GM12878 (cell line): Measurements from ENCODE around the gene TRAP1. TPM values are rescaled to one million over a fixed set of nuclear protein-coding genes. Genes with fewer than 3 reads are reported as not detected.

Experiments used
- ATAC-seq: fragments of 200-7000 bp; cut with Tn5 transposase; 3 replicates; pipeline ENCODE4 v1.9.1; 2020; ENCODE audit warnings: mild to moderate bottlenecking, moderate library complexity
- BruUV-seq: library from RNA; stranded (reverse); fragments of 400-500 nt; replicated peaks from 2 replicates; lab custom pipeline; 2021; lab: Mats Ljungman, UMichigan
- CTCF ChIA-PET: fragments of 300-600 bp; sonication (Branson Sonifier 250); formaldehyde crosslinking; extraction: SDS; loops from one replicate; lab custom pipeline; 2021; ENCODE audit warnings: inconsistent platforms; lab: Yijun Ruan, JAX
- POLR2A ChIA-PET: fragments of 350-600 bp; formaldehyde crosslinking; extraction: SDS; loops from one replicate; lab custom pipeline; 2021; ENCODE audit warnings: inconsistent platforms; lab: Charles Lee
- RAD21 ChIA-PET: fragments of 300-600 bp; sonication (Branson Sonifier 250); formaldehyde crosslinking; loops from one replicate; lab custom pipeline; 2023; ENCODE audit warnings: antibody characterized with exemption; ENCODE audit not compliant: unreplicated experiment; lab: Charles Lee
- SMC1A ChIA-PET: fragments of 300-600 bp; sonication (Branson Sonifier 250); formaldehyde crosslinking; loops from one replicate; lab custom pipeline; 2023; ENCODE audit not compliant: unreplicated experiment, uncharacterized antibody; lab: Charles Lee
- DNase-seq: peaks from one replicate; pipeline ENCODE4 v3.0.0-alpha.2; 2011; ENCODE audit warnings: low read depth, low spot score
- FAIRE-seq: peaks from 3 replicates; lab custom pipeline; 2011; peaks lifted over from hg19 to GRCh38; lab: Jason Lieb, UNC
- H2AFZ ChIP-seq: 2 replicates; pipeline ENCODE4 v1.6.0; 2011; ENCODE audit warnings: low read depth, low read length, control low read depth; ENCODE audit not compliant: control insufficient read depth
- H3K27ac ChIP-seq: 2 replicates; pipeline ENCODE4 v1.5.1; 2011; ENCODE audit warnings: control low read depth; ENCODE audit not compliant: control insufficient read depth, insufficient read depth
- H3K27me3 ChIP-seq, 2 experiments: replicated peaks in 1 of 2; 2 replicates each; pipeline versions ENCODE4 v1.6.0 to v1.6.1; 2011; ENCODE audit warnings: low read length in 1 of 2; ENCODE audit not compliant: control insufficient read depth in 2 of 2, insufficient read depth in 2 of 2
- H3K36me3 ChIP-seq, 2 experiments: 2 replicates each; pipeline ENCODE4 v1.5.1; 2011; ENCODE audit warnings: low read length in 1 of 2; ENCODE audit not compliant: control insufficient read depth in 2 of 2, insufficient read depth in 2 of 2
- H3K4me1 ChIP-seq: 2 replicates; pipeline ENCODE4 v1.6.1; 2011; ENCODE audit warnings: mild to moderate bottlenecking, low read length, moderate library complexity, mixed read lengths; ENCODE audit not compliant: control insufficient read depth, insufficient read depth
- H3K4me2 ChIP-seq: 2 replicates; pipeline ENCODE4 v1.6.0; 2011; ENCODE audit warnings: control low read depth; ENCODE audit not compliant: control insufficient read depth, insufficient read depth
- H3K4me3 ChIP-seq: fragments of 200-600 bp; sonication (generic); 2 replicates; pipeline ENCODE4 v1.5.1; 2016
- H3K79me2 ChIP-seq: 2 replicates; pipeline ENCODE4 v1.6.0; 2011; ENCODE audit warnings: low read length; ENCODE audit not compliant: control insufficient read depth, insufficient read depth
- H3K9ac ChIP-seq: 2 replicates; pipeline ENCODE4 v1.8.0; 2011; ENCODE audit warnings: low read length, control low read depth, mixed read lengths; ENCODE audit not compliant: control insufficient read depth, insufficient read depth
- H3K9me3 ChIP-seq: replicated peaks from 3 replicates; pipeline ENCODE4 v1.5.1; 2011; ENCODE audit warnings: mild to moderate bottlenecking, low read length; ENCODE audit not compliant: control insufficient read depth, insufficient read depth
- H4K20me1 ChIP-seq: 2 replicates; pipeline ENCODE4 v1.6.0; 2011; ENCODE audit not compliant: control insufficient read depth, insufficient read depth
- NFIC ChIP-seq: IDR thresholded peaks from 2 replicates; pipeline ENCODE4 v1.6.1; 2012; ENCODE audit warnings: low read depth, mild to moderate bottlenecking, inconsistent platforms, low read length, moderate library complexity
- RUNX3 ChIP-seq: IDR thresholded peaks from 2 replicates; pipeline ENCODE4 v1.6.1; 2012; ENCODE audit warnings: low read length, inconsistent platforms
- SREBF1 ChIP-seq: IDR thresholded peaks from 2 replicates; pipeline ENCODE4 v1.6.1; 2012; ENCODE audit warnings: mild to moderate bottlenecking, low read length
- WGBS: methylation state at CpG from one replicate; pipeline ENCODE4 v1.1.6; 2016; ENCODE audit warnings: low lambda C conversion rate; ENCODE audit not compliant: insufficient replicate concordance, insufficient coverage; ENCODE audit errors: missing lambda C conversion rate; 5-methylcytosine and 5-hydroxymethylcytosine counted together
- in situ Hi-C: fragments of 300-500 bp; cut with MboI; formaldehyde crosslinking; loops from 9 replicates; pipeline ENCODE4 v1.14.3; 2018; ENCODE audit warnings: mixed read lengths
- intact Hi-C: fragments of 100-400 bp; cut with micrococcal nuclease; formaldehyde crosslinking; loops from one replicate; pipeline ENCODE4 v1.14.2; 2022; ENCODE audit not compliant: unreplicated experiment
- polyA plus RNA-seq, 11 experiments: library from polyadenylated mRNA; depleted of rRNA in 4 of 11; unstranded in 6 of 11; stranded (reverse) in 5 of 11; fragments of >200 nt; fragmentation: Nextera tagmentation in 4 of 11; fragmentation: Illumina TruSeq in 1 of 11; extraction: Ambion mirVana in 4 of 11; extraction: Trizol in 1 of 11; gene quantifications; 1 replicate in 1 of 11; 2 replicates in 10 of 11; pipeline versions ENCODE4 v1.2.1 to v1.2.3, GENCODE V29; 2011 to 2016; ENCODE audit warnings: inconsistent platforms in 2 of 11, missing spikeins in 2 of 11, low read depth in 1 of 11
- total RNA-seq, 4 experiments: library from RNA; depleted of rRNA in 3 of 4; stranded (reverse); fragments of >200 nt in 3 of 4; fragmentation: Illumina TruSeq in 1 of 4; extraction: Trizol in 1 of 4; gene quantifications; 2 replicates each; pipeline versions ENCODE4 v1.2.1 to v1.2.3, GENCODE V29; 2013 to 2021

TRAP1 gene
- total and polyA plus RNA-seq, 10 of the 15 experiments (the other 5 are each of a cell fraction or from before 2014, with no cell fraction given) = 16.3 to 442 (median 241) TPM

- intact Hi-C loops = no loop called here
- ChIA-PET POLR2A (no interaction called here), SMC1A (no interaction called here), RAD21 (no interaction called here), CTCF (no interaction called here)
- ATAC-seq (no peak), DNase-seq (no peak), FAIRE-seq (no peak)
- H2AFZ ChIP-seq = no peak overlapping the region
- H3K4me1 ChIP-seq = peaks cover 9% of the 10 kb centered on the region
- no peak overlapping the region for H3K9ac ChIP-seq
- H3K9me3 ChIP-seq = no peaks in the 10 kb centered on the region
- no peak overlapping the region for H3K4me3 ChIP-seq
- TF ChIP-seq RUNX3 (0 out of 2 replicates have a peak, but pooled peaks have one; percentile 10), NFIC (no peak)
- peaks cover 5% of the 10 kb centered on the region for H3K79me2 ChIP-seq
- H4K20me1 ChIP-seq = no peaks in the 10 kb centered on the region
- no TSS peak for BruUV-seq
- no peaks in the 10 kb centered on the region for H3K27me3 ChIP-seq
- in situ Hi-C loops = no loop called here
- H3K27ac ChIP-seq = no peak overlapping the region
- no peak overlapping the region for H3K4me2 ChIP-seq
- 98% methylated on average over 4 of the region's 4 CpGs for WGBS
- peaks cover 0 to 2% of the 10 kb centered on the region in 2 experiments; a peak in 3 of 4 replicates for H3K36me3 ChIP-seq
These were observed 18.4 kb downstream of the TRAP1 start for GRCh38 chr16:3698941-3699340.

GRCh38 chr16:3696425-3697218, 20.7 kb downstream of the TRAP1 start:
- ChIA-PET POLR2A (interaction anchor here (0.5 kb wide), 1 partner anchor 568 kb away, joined by 6 read pairs; no protein-coding TSS in a partner anchor), RAD21 (interaction anchor here (0.9 kb wide), 1 partner anchor 47 kb away, joined by 3 read pairs; no protein-coding TSS in a partner anchor), CTCF (interaction anchor here (0.6 to 0.9 kb wide), 4 partner anchors 10 to 557 kb away, joined by 3 to 4 read pairs (median 3); no protein-coding TSS in a partner anchor), SMC1A (no interaction called here)
- H3K79me2 ChIP-seq = peaks cover 5% of the 10 kb centered on the region
- FAIRE-seq (no peak), ATAC-seq (no peak), DNase-seq (no peak)
- H4K20me1 ChIP-seq = no peaks in the 10 kb centered on the region
- in situ Hi-C loops = no loop called here
- H3K27ac ChIP-seq = no peak overlapping the region
- H3K36me3 ChIP-seq = peaks cover 0 to 2% of the 10 kb centered on the region in 2 experiments; a peak in 3 of 4 replicates
- no peak overlapping the region for H2AFZ ChIP-seq
- H3K9ac ChIP-seq = no peak overlapping the region
- no peak overlapping the region for H3K4me3 ChIP-seq
- no peak for TF ChIP-seq SREBF1
- no peak overlapping the region for H3K4me2 ChIP-seq
- no peaks in the 10 kb centered on the region for H3K9me3 ChIP-seq
- WGBS = 82% methylated on average over 13 of the region's 13 CpGs
- intact Hi-C loops = no loop called here
- BruUV-seq = no TSS peak
- peaks cover 9% of the 10 kb centered on the region for H3K4me1 ChIP-seq
- no peaks in the 10 kb centered on the region for H3K27me3 ChIP-seq
